SK-N-SH (cell line): Measurements from ENCODE around the gene PIBF1. TPM values are rescaled to one million over a fixed set of nuclear protein-coding genes. Genes with fewer than 3 reads are reported as not detected.
"Not testable (repeated sequence)": the region's sequence is repeated elsewhere in the genome, so short reads cannot be mapped to it uniquely, and the experiment has no call there.

ENCODE experiments used
- CTCF ChIA-PET: fragments of 300-600, 350-600 bp; formaldehyde crosslinking; extraction: SDS; loops from one replicate; lab custom pipeline; 2021; lab: Yijun Ruan, JAX
- POLR2A ChIA-PET: fragments of 350-600 bp; sonication (Branson Sonifier 250); formaldehyde crosslinking; extraction: SDS; loops from one replicate; lab custom pipeline; 2020; ENCODE audit warnings: antibody characterized with exemption, inconsistent platforms; lab: Yijun Ruan, JAX
- DNase-seq: peaks from one replicate; pipeline ENCODE4 v3.0.0; 2012
- H2AFZ ChIP-seq: fragments of 200-600 bp; sonication (generic); 2 replicates; pipeline ENCODE4 v1.8.1; 2016; ENCODE audit warnings: antibody characterized with exemption, mild to moderate bottlenecking, low read depth
- H3F3A ChIP-seq: fragments of 200-600 bp; sonication (generic); replicated peaks from 2 replicates; pipeline ENCODE3; 2016; ENCODE audit warnings: antibody characterized with exemption, mild to moderate bottlenecking; ENCODE audit not compliant: insufficient read depth
- H3K27ac ChIP-seq, 2 experiments: fragments of 200-500 bp in 1 of 2; fragments of 200-600 bp in 1 of 2; sonication (Bioruptor generic) in 1 of 2; sonication (generic), shearing (Covaris generic) in 1 of 2; 2 replicates each; pipeline versions ENCODE4 v1.5.1 to v1.6.1; 2014 to 2016; ENCODE audit warnings: low read depth in 2 of 2, inconsistent platforms in 1 of 2, low read length in 1 of 2, mild to moderate bottlenecking in 1 of 2, mixed read lengths in 1 of 2
- H3K27me3 ChIP-seq: fragments of 200-600 bp; sonication (generic), shearing (Covaris generic); 2 replicates; pipeline ENCODE4 v1.6.1; 2016; ENCODE audit warnings: mixed run types; ENCODE audit not compliant: insufficient read depth
- H3K36me3 ChIP-seq, 2 experiments: fragments of 200-500 bp in 1 of 2; fragments of 200-600 bp in 1 of 2; sonication (Bioruptor generic) in 1 of 2; sonication (generic) in 1 of 2; replicated peaks in 1 of 2; 2 replicates each; pipeline versions ENCODE3 to v1.5.1; 2014 to 2016; ENCODE audit warnings: low read length in 1 of 2, mild to moderate bottlenecking in 1 of 2; ENCODE audit not compliant: insufficient read depth in 2 of 2, control insufficient read depth in 1 of 2
- H3K4me1 ChIP-seq, 2 experiments: fragments of 200-500 bp in 1 of 2; fragments of 200-600 bp in 1 of 2; sonication (Bioruptor generic) in 1 of 2; sonication (generic), shearing (Covaris generic) in 1 of 2; 2 replicates each; pipeline versions ENCODE4 v1.5.1 to v1.6.1; 2014 to 2016; ENCODE audit warnings: low read depth in 1 of 2, low read length in 1 of 2, mixed run types in 1 of 2; ENCODE audit not compliant: insufficient read depth in 2 of 2, control insufficient read depth in 1 of 2
- H3K4me2 ChIP-seq: fragments of 200-600 bp; sonication (generic), shearing (Covaris generic); 2 replicates; pipeline ENCODE4 v1.6.1; 2017; ENCODE audit warnings: mixed run types
- H3K4me3 ChIP-seq, 2 experiments: fragments of 200-500 bp in 1 of 2; fragments of 200-600 bp in 1 of 2; sonication (Bioruptor generic) in 1 of 2; sonication (generic), shearing (Covaris generic) in 1 of 2; 2 replicates each; pipeline versions ENCODE4 v1.5.1 to v1.8.1; 2014 to 2016; ENCODE audit warnings: low read depth in 2 of 2, inconsistent platforms in 1 of 2, low read length in 1 of 2, mild to moderate bottlenecking in 1 of 2, mixed read lengths in 1 of 2, moderate library complexity in 1 of 2
- H3K79me2 ChIP-seq: fragments of 200-600 bp; sonication (generic); 2 replicates; pipeline ENCODE4 v1.8.1; 2017; ENCODE audit warnings: mild to moderate bottlenecking; ENCODE audit not compliant: insufficient read depth
- H3K9ac ChIP-seq: fragments of 200-600 bp; sonication (generic); 2 replicates; pipeline ENCODE4 v1.6.1; 2017; ENCODE audit warnings: mixed run types
- H3K9me2 ChIP-seq: fragments of 200-600 bp; sonication (generic); 2 replicates; pipeline ENCODE4 v1.6.1; 2017; ENCODE audit warnings: mixed run types
- H3K9me3 ChIP-seq: fragments of 200-600 bp; sonication (generic); 2 replicates; pipeline ENCODE4 v1.6.1; 2017; ENCODE audit warnings: mixed run types, mild to moderate bottlenecking, moderate library complexity
- H4K20me1 ChIP-seq: fragments of 200-600 bp; sonication (generic); 2 replicates; pipeline ENCODE4 v1.6.1; 2017; ENCODE audit warnings: mild to moderate bottlenecking, mixed run types; ENCODE audit not compliant: insufficient read depth
- CHD2 ChIP-seq: fragments of 150-350 bp; IDR thresholded peaks from 2 replicates; pipeline ENCODE4 v1.6.1; 2018; ENCODE audit warnings: low read length; ENCODE audit not compliant: partially characterized antibody
- FOSL2 ChIP-seq: IDR thresholded peaks from 2 replicates; pipeline ENCODE4 v1.4.0; 2012; ENCODE audit warnings: low read depth, mild to moderate bottlenecking, moderate library complexity, borderline replicate concordance
- FOXJ3 ChIP-seq: sonication (generic); formaldehyde crosslinking; IDR thresholded peaks from 2 replicates; pipeline ENCODE4 v1.5.1; 2020; ENCODE audit warnings: mild to moderate bottlenecking, missing genetic modification reagents
- MEF2A ChIP-seq: IDR thresholded peaks from 2 replicates; pipeline ENCODE4 v1.4.0; 2012; ENCODE audit warnings: low read depth, borderline replicate concordance
- NFIC ChIP-seq: IDR thresholded peaks from 2 replicates; pipeline ENCODE4 v1.4.0; 2012; ENCODE audit warnings: borderline replicate concordance
- POLR2AphosphoS5 ChIP-seq: IDR thresholded peaks from 2 replicates; pipeline ENCODE4 v1.6.1; 2012; ENCODE audit warnings: low read depth, low read length
- RFX5 ChIP-seq: IDR thresholded peaks from 2 replicates; pipeline ENCODE4 v1.6.1; 2012; ENCODE audit warnings: mild to moderate bottlenecking, improper control_type of control experiment, low read length
- RXRA ChIP-seq: IDR thresholded peaks from 2 replicates; pipeline ENCODE4 v1.4.0; 2012; ENCODE audit warnings: low read depth, mild to moderate bottlenecking, borderline replicate concordance
- SIN3A ChIP-seq: IDR thresholded peaks from 2 replicates; pipeline ENCODE4 v1.6.1; 2012; ENCODE audit warnings: low read depth, mild to moderate bottlenecking, low read length, moderate library complexity, borderline replicate concordance
- TEAD4 ChIP-seq: IDR thresholded peaks from 2 replicates; pipeline ENCODE4 v1.4.0; 2012; ENCODE audit warnings: mild to moderate bottlenecking, borderline replicate concordance; ENCODE audit not compliant: insufficient read depth
- WGBS: methylation state at CpG from one replicate; pipeline ENCODE4 v1.1.6; 2017; ENCODE audit warnings: low lambda C conversion rate; 5-methylcytosine and 5-hydroxymethylcytosine counted together
- polyA plus RNA-seq, 3 experiments: library from polyadenylated mRNA; depleted of rRNA; stranded (reverse); fragments of >200 nt; gene quantifications; 2 replicates each; pipeline ENCODE4 v1.2.3, GENCODE V29; 2012
- TF ChIP-seq, protein P1 (sequence below): IDR thresholded peaks from 2 replicates; pipeline ENCODE4 v1.4.0; 2012; ENCODE audit warnings: low read depth, borderline replicate concordance
- TF ChIP-seq, protein P2 (sequence below): fragments of 150-350 bp; IDR thresholded peaks from 2 replicates; pipeline ENCODE4 v1.6.1; 2016; ENCODE audit warnings: mild to moderate bottlenecking, low read depth, low read length
- TF ChIP-seq, protein P3 (sequence below): IDR thresholded peaks from 2 replicates; pipeline ENCODE4 v1.6.1; 2012; ENCODE audit warnings: mild to moderate bottlenecking, low read depth, low read length, moderate library complexity

PIBF1 gene
- polyA plus RNA-seq, 1 of the 3 experiments (the other 2 are of a cell fraction) = 3.9 TPM

DNA sequence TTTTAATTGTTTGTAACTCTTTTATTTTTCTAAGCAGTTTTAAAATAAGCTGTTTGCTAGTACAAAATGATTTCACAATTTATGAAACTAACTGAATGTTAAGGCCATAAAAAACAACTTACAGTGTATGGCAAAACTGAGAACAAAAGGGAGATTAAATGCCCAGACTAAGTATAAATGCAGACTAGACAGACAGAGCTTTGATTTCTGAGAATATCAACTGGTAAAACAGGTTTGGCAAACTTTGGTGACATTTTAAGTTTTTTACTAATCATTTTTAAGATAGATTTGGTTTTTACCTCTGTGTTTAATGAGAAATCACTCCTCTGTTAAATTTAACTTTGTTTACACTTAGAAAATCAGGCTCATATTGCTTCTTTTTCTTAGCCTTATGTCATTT, 149.4 kb downstream of the PIBF1 start:
- TF ChIP-seq RFX5 (no peak), RXRA (no peak), POLR2AphosphoS5 (no peak)
- TF ChIP-seq, protein P1, sequence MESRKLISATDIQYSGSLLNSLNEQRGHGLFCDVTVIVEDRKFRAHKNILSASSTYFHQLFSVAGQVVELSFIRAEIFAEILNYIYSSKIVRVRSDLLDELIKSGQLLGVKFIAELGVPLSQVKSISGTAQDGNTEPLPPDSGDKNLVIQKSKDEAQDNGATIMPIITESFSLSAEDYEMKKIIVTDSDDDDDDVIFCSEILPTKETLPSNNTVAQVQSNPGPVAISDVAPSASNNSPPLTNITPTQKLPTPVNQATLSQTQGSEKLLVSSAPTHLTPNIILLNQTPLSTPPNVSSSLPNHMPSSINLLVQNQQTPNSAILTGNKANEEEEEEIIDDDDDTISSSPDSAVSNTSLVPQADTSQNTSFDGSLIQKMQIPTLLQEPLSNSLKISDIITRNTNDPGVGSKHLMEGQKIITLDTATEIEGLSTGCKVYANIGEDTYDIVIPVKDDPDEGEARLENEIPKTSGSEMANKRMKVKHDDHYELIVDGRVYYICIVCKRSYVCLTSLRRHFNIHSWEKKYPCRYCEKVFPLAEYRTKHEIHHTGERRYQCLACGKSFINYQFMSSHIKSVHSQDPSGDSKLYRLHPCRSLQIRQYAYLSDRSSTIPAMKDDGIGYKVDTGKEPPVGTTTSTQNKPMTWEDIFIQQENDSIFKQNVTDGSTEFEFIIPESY = no peak
- TF ChIP-seq, protein P2, sequence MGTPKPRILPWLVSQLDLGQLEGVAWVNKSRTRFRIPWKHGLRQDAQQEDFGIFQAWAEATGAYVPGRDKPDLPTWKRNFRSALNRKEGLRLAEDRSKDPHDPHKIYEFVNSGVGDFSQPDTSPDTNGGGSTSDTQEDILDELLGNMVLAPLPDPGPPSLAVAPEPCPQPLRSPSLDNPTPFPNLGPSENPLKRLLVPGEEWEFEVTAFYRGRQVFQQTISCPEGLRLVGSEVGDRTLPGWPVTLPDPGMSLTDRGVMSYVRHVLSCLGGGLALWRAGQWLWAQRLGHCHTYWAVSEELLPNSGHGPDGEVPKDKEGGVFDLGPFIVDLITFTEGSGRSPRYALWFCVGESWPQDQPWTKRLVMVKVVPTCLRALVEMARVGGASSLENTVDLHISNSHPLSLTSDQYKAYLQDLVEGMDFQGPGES = no peak
- Histone ChIP-seq H3K9ac (no peak overlapping the region), H3K36me3 (peaks cover 13 to 31% of the 10 kb centered on the region in 2 experiments), H3K9me3 (no peaks in the 10 kb centered on the region), H3K79me2 (no peaks in the 10 kb centered on the region), H3K27me3 (no peaks in the 10 kb centered on the region), H3F3A (no peaks in the 10 kb centered on the region), H3K4me3 (no peak overlapping the region), H4K20me1 (no peaks in the 10 kb centered on the region), H3K4me1 (no peaks in the 10 kb centered on the region; a peak in 1 of 4 replicates), H2AFZ (no peak overlapping the region), H3K9me2 (no peaks in the 10 kb centered on the region), H3K27ac (no peak overlapping the region), H3K4me2 (no peak overlapping the region)
- POLR2A ChIA-PET = no interaction called here
- CTCF ChIA-PET = interaction anchor here (1.5 kb wide), 1 partner anchor 18 kb away, joined by 4 read pairs; no protein-coding TSS in a partner anchor
- no peak for DNase-seq

DNA sequence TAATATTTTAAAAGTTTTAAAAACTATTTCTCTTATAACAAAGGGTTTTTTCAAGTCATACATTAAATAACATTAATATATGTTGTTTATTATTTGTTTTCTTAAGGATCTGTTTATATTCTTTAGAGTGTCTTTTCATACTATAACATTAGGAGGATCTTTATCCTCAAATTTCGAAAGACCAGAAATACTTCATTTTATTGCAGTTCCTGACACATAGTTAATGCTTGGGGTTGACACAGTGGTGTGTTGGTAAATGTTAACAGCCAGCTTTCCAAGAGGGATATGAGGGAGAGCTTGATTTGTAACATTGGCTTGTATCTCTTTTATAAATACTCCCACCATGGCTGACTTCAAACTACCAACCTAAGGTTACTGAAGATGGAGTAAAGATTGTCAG, 150.3 kb downstream of the PIBF1 start:
- no peaks in the 10 kb centered on the region for H3F3A ChIP-seq
- no peak overlapping the region for H3K9ac ChIP-seq
- no peaks in the 10 kb centered on the region for H3K79me2 ChIP-seq
- peaks cover 10 to 39% of the 10 kb centered on the region in 2 experiments for H3K36me3 ChIP-seq
- TF ChIP-seq MEF2A = no peak
- no peak for TF ChIP-seq FOXJ3 (CRISPR knock-in tag)
- TF ChIP-seq, protein P3, sequence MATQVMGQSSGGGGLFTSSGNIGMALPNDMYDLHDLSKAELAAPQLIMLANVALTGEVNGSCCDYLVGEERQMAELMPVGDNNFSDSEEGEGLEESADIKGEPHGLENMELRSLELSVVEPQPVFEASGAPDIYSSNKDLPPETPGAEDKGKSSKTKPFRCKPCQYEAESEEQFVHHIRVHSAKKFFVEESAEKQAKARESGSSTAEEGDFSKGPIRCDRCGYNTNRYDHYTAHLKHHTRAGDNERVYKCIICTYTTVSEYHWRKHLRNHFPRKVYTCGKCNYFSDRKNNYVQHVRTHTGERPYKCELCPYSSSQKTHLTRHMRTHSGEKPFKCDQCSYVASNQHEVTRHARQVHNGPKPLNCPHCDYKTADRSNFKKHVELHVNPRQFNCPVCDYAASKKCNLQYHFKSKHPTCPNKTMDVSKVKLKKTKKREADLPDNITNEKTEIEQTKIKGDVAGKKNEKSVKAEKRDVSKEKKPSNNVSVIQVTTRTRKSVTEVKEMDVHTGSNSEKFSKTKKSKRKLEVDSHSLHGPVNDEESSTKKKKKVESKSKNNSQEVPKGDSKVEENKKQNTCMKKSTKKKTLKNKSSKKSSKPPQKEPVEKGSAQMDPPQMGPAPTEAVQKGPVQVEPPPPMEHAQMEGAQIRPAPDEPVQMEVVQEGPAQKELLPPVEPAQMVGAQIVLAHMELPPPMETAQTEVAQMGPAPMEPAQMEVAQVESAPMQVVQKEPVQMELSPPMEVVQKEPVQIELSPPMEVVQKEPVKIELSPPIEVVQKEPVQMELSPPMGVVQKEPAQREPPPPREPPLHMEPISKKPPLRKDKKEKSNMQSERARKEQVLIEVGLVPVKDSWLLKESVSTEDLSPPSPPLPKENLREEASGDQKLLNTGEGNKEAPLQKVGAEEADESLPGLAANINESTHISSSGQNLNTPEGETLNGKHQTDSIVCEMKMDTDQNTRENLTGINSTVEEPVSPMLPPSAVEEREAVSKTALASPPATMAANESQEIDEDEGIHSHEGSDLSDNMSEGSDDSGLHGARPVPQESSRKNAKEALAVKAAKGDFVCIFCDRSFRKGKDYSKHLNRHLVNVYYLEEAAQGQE = no peak
- no peak for TF ChIP-seq NFIC
- no peak for TF ChIP-seq SIN3A
- no peak for TF ChIP-seq RFX5
- TF ChIP-seq FOSL2 = no peak
- no peak for TF ChIP-seq CHD2
- no peak for TF ChIP-seq TEAD4
- H2AFZ ChIP-seq = no peak overlapping the region
- CTCF ChIA-PET = no interaction called here
- no peak overlapping the region for H3K27ac ChIP-seq
- no peak overlapping the region for H3K4me3 ChIP-seq
- 100% methylated on average over 1 of the region's 1 CpG for WGBS
- no peaks in the 10 kb centered on the region for H3K9me2 ChIP-seq
- H3K4me2 ChIP-seq = no peak overlapping the region
- no peaks in the 10 kb centered on the region for H3K27me3 ChIP-seq
- no peaks in the 10 kb centered on the region for H4K20me1 ChIP-seq
- no peaks in the 10 kb centered on the region; a peak in 1 of 4 replicates for H3K4me1 ChIP-seq
- H3K9me3 ChIP-seq = no peaks in the 10 kb centered on the region
- POLR2A ChIA-PET = no interaction called here
- no peak for DNase-seq

DNA sequence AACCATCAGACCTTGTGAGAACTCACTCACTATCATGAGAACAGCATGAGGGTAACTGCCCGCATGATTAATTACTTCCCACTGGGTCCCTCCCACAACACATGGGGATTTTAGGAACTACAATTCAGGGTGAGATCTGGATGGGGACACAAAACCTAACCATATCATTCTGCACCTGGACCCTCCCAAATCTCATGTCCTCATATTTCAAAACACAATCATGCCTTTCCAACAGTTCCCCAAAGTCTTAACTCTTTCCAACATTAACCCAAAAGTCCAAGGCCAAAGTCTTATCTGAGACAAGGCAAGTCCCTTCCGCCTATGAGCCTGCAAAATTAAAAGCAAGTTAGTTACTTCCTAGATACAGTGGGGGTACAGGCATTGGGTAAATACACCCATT, 164.3 kb downstream of the PIBF1 start:
- CTCF ChIA-PET, H3K4me3 ChIP-seq, DNase-seq, H3K9me2 ChIP-seq, H3F3A ChIP-seq, H3K4me1 ChIP-seq, POLR2A ChIA-PET, H3K9me3 ChIP-seq, H3K27me3 ChIP-seq, H3K4me2 ChIP-seq, H3K9ac ChIP-seq, H2AFZ ChIP-seq, H3K27ac ChIP-seq, H3K79me2 ChIP-seq, H4K20me1 ChIP-seq: not testable (repeated sequence)
- peaks cover 10 to 37% of the 10 kb centered on the region in 2 experiments for H3K36me3 ChIP-seq
- 92% methylated on average over 2 of the region's 2 CpGs for WGBS
